Uterus (tissue), 2 donors: ENCODE measurements around the gene ISCA2.

Source experiments
- POLR2A ChIP-seq, 2 donors: fragments of 450-650 bp; IDR thresholded peaks; one replicate each; pipeline ENCODE4 v1.6.1; 2016; ENCODE audit warnings: antibody characterized with exemption in 2 of 2, mild to moderate bottlenecking in 1 of 2, moderate library complexity in 1 of 2
- TF ChIP-seq, protein P1 (sequence below), 4 experiments: fragments of 200-600 bp in 2 of 4; fragments of 450-650 bp in 2 of 4; sonication (generic) in 2 of 4; IDR thresholded peaks; one replicate each; pipeline ENCODE4 v1.5.1; 2016 to 2019; ENCODE audit warnings: antibody characterized with exemption in 4 of 4, mild to moderate bottlenecking in 2 of 4, moderate library complexity in 1 of 4

- TF ChIP-seq POLR2A (IDR thresholded peaks at IDR 0.05), result no peak
- TF ChIP-seq, protein P1, sequence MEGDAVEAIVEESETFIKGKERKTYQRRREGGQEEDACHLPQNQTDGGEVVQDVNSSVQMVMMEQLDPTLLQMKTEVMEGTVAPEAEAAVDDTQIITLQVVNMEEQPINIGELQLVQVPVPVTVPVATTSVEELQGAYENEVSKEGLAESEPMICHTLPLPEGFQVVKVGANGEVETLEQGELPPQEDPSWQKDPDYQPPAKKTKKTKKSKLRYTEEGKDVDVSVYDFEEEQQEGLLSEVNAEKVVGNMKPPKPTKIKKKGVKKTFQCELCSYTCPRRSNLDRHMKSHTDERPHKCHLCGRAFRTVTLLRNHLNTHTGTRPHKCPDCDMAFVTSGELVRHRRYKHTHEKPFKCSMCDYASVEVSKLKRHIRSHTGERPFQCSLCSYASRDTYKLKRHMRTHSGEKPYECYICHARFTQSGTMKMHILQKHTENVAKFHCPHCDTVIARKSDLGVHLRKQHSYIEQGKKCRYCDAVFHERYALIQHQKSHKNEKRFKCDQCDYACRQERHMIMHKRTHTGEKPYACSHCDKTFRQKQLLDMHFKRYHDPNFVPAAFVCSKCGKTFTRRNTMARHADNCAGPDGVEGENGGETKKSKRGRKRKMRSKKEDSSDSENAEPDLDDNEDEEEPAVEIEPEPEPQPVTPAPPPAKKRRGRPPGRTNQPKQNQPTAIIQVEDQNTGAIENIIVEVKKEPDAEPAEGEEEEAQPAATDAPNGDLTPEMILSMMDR (IDR thresholded peaks at IDR 0.05), result no peak
Observed at GRCh38 chr14:74457565-74457895, 36.0 kb upstream of the ISCA2 start.
